ENCODE data around the gene ARL5B. TPM values are rescaled to one million over a fixed set of nuclear protein-coding genes. Genes with fewer than 3 reads are reported as not detected.
"Not testable (repeated sequence)": the region's sequence is repeated elsewhere in the genome, so short reads cannot be mapped to it uniquely, and the experiment has no call there.

The ARL5B gene
- total RNA-seq (2014; rRNA removed; shearing (Covaris generic); ENCODE audit: low replicate concordance) = 5.8 and 12.8 TPM in 2 replicates

DNA sequence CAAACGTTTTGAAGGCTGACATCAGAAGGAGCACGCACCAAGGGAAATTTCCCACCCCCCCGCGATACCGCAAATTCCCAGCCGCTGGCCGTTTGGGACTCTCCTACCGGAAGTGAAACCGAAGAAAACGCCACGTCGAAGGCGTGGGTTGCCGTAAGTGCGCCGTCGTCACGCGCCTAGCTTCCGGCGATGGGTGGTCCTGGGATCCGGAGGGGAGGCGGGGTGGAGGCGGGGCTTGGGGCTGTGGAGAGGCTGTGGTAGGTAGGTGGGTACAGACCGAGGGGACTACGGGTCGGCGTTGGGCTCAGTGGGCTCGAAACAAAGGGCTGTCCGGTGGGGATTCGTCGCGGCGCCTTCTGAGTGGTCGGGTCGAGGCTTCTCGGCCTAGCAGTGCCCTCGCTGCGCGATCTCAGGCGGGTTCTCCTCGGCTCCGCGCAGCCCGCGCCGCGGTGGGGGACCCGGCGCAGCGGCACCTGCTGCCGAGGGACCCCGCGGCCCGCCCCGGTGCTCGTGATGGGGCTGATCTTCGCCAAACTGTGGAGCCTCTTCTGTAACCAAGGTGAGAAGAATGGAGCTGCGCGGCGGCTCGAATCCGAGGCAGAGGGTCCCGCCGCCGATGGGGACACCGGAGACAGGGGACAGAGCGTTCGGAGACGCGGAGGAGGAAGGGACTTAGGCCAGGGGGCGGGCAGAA is at the start of gene ARL5B:
ARL5B (plus strand) TSS at position 307 of the 694 bp plus-strand sequence; CDS start at position 514, 207 bp downstream.
- Histone ChIP-seq H3K36me3 (no peaks in the 10 kb centered on the region; the same call in 1 of the 2 replicates), H3K9me3 (no peaks in the 10 kb centered on the region), H3K27me3 (no peaks in the 10 kb centered on the region), H3K4me3 (peak within 1 kb of the TSS; percentile 75)
- DNase-seq = peak; percentile 97

GRCh38 chr10:18610517-18610916 is 48.7 kb upstream of the ARL5B start:
- Histone ChIP-seq H3K4me3 (no peak overlapping the region), H3K27me3 (no peaks in the 10 kb centered on the region), H3K36me3 (peaks cover 7% of the 10 kb centered on the region; the same call in 1 of the 2 replicates), H3K9me3 (no peaks in the 10 kb centered on the region)
- peak; percentile 15 for DNase-seq

- H3K9me3 ChIP-seq = no peaks in the 10 kb centered on the region
- H3K4me3 ChIP-seq = no peak overlapping the region
- peaks cover 6% of the 10 kb centered on the region for H3K36me3 ChIP-seq
- H3K27me3 ChIP-seq = no peaks in the 10 kb centered on the region
- no peak for DNase-seq
Observed at GRCh38 chr10:18611168-18611567, 48.1 kb upstream of the ARL5B start.

GRCh38 chr10:18615618-18616017 is 43.6 kb upstream of the ARL5B start:
- no peak for DNase-seq
- Histone ChIP-seq H3K27me3 (no peaks in the 10 kb centered on the region), H3K4me3 (no peak overlapping the region), H3K9me3 (no peaks in the 10 kb centered on the region), H3K36me3 (peaks cover 5% of the 10 kb centered on the region; the same call in 1 of the 2 replicates)

GRCh38 chr10:18616337-18616736 is 42.9 kb upstream of the ARL5B start:
- no peak for DNase-seq
- no peaks in the 10 kb centered on the region for H3K9me3 ChIP-seq
- no peaks in the 10 kb centered on the region for H3K27me3 ChIP-seq
- peaks cover 6% of the 10 kb centered on the region for H3K36me3 ChIP-seq
- no peak overlapping the region for H3K4me3 ChIP-seq

DNA sequence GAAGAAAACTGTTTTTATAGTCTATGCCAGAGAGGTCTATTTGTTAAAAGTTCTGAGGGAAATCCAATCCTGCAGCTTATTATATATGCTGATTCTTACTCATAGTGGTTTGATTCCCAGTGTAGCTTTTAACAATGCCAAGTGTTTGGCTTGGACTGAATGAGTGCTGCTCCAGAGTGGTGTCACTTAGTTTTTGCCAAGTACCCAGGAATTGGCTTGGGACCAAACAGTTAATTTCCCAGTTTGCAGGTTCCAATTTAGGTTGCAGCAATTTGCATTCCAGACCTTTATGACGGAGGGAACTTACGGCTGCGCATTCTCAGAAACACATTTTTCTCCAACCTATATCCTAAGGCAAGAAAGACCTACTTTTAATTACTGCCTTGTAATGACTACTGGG is 40.2 kb upstream of the ARL5B start:
- peak; percentile 12 for DNase-seq
- Histone ChIP-seq H3K4me3 (no peak overlapping the region), H3K9me3 (no peaks in the 10 kb centered on the region), H3K27me3 (no peaks in the 10 kb centered on the region), H3K36me3 (peaks cover 6% of the 10 kb centered on the region)

- H3K27me3 ChIP-seq = no peaks in the 10 kb centered on the region
- H3K4me3 ChIP-seq = no peak overlapping the region
- DNase-seq = no peak
- peaks cover 6% of the 10 kb centered on the region for H3K36me3 ChIP-seq
- H3K9me3 ChIP-seq = no peaks in the 10 kb centered on the region
Observed at GRCh38 chr10:18620856-18621255, 38.4 kb upstream of the ARL5B start.

DNA sequence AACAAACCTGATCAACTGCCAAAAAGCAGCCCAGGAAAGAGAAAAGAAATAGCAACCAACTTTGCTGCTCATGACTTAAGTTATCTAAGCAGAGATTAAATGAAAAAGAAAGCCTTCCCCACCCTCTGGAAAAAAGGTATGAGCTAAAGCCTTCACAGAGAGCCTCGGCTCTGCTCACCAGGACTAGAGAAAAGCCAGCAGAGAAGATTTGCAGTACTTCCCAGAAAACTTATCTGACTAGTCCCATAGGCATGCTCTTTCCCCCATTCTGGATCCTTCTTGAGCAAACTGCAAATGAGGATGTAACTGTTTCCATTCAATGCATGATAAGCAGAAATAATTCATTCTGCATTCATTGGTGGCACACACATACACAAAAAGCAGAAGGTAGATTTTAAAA is 35.6 kb upstream of the ARL5B start:
- DNase-seq = not testable (repeated sequence)

DNA sequence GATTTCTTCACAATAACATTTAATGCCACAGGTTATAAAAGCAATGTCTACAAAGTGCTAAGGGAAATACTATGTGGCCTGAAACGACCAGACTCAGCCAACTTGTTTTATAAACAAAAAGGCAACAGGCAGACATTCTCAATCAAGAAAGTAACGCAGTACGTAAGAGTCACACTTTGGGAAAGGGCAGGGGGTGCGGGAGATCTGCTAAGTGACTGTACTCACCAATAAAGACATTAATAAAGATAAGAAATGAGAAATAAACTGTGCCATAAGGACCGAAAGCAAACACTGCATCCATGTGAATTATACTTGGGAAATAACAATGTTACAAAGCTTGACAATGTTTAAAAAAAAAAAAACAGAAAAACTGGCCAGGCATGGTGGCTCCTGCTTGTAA is 33.3 kb upstream of the ARL5B start:
- DNase-seq = no peak
- no peaks in the 10 kb centered on the region for H3K9me3 ChIP-seq
- H3K27me3 ChIP-seq = no peaks in the 10 kb centered on the region
- no peak overlapping the region for H3K4me3 ChIP-seq
- H3K36me3 ChIP-seq = peaks cover 3% of the 10 kb centered on the region; the same call in 1 of the 2 replicates

More for the DNA sequence above, 35.6 kb upstream of the ARL5B start:
- H3K36me3 ChIP-seq, H3K9me3 ChIP-seq, H3K27me3 ChIP-seq, H3K4me3 ChIP-seq: not testable (repeated sequence)

DNA sequence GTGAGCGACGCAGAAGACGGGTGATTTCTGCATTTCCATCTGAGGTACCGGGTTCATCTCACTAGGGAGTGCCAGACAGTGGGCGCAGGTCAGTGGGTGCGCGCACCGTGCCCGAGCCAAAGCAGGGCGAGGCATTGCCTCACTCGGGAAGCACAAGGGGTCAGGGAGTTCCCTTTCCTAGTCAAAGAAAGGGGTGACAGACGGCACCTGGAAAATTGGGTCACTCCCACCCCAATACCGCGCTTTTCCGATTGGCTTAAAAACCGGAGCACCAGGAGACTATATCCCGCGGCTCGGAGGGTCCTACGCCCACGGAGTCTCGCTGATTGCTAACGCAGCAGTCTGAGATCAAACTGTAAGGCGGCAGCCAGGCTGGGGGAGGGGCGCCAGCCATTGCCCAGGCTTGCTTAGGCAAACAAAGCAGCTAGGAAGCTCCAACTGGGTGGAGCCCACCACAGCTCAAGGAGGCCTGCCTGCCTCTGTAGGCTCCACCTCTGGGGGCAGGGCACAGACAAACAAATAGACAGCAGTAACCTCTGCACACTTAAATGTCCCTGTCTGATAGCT is 31.7 kb upstream of the ARL5B start:
- not testable (repeated sequence) for H3K27me3 ChIP-seq, H3K9me3 ChIP-seq, H3K36me3 ChIP-seq
- H3K4me3 ChIP-seq = peak overlapping the region; percentile 47
- DNase-seq = peak; percentile 75

- not testable (repeated sequence) for H3K9me3 ChIP-seq, H3K4me3 ChIP-seq, H3K27me3 ChIP-seq, H3K36me3 ChIP-seq, DNase-seq
Observed at GRCh38 chr10:18632500-18632899, 26.7 kb upstream of the ARL5B start.

GRCh38 chr10:18635995-18636394 is 23.2 kb upstream of the ARL5B start:
- Histone ChIP-seq H3K27me3 (no peaks in the 10 kb centered on the region), H3K4me3 (no peak overlapping the region), H3K9me3 (no peaks in the 10 kb centered on the region), H3K36me3 (peaks cover 6% of the 10 kb centered on the region)
- DNase-seq = no peak

- not testable (repeated sequence) for DNase-seq, H3K36me3 ChIP-seq, H3K4me3 ChIP-seq, H3K9me3 ChIP-seq, H3K27me3 ChIP-seq
Observed at GRCh38 chr10:18637400-18637799, 21.8 kb upstream of the ARL5B start.

- not testable (repeated sequence) for H3K36me3 ChIP-seq, H3K4me3 ChIP-seq, H3K27me3 ChIP-seq, H3K9me3 ChIP-seq, DNase-seq
Observed at GRCh38 chr10:18639719-18640118, 19.5 kb upstream of the ARL5B start.

DNA sequence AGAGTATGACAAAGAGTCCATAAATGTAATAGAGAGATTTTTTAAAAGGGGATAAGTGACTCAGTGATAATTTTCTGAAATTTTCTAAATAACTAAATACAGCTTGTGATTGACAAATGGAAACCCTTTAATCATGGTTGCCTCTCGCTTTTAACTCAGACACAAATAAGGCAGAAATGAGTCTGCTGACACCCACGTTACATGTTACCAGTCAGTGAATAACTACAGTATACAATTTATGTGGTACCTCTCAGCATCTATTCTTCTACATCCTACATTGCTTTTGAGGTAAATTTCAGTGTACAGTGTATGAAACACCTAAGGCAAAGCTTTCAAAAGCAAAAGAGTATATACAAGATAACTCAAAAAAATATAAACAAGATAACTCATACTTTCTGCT is 12.1 kb upstream of the ARL5B start:
- peaks cover 3% of the 10 kb centered on the region for H3K36me3 ChIP-seq
- no peak overlapping the region for H3K4me3 ChIP-seq
- no peaks in the 10 kb centered on the region for H3K27me3 ChIP-seq
- DNase-seq = no peak
- H3K9me3 ChIP-seq = no peaks in the 10 kb centered on the region

- no peaks in the 10 kb centered on the region for H3K27me3 ChIP-seq
- no peak overlapping the region for H3K4me3 ChIP-seq
Observed at GRCh38 chr10:18647945-18648344, 11.3 kb upstream of the ARL5B start.

GRCh38 chr10:18649364-18649959 is 9.8 kb upstream of the ARL5B start:
- no peaks in the 10 kb centered on the region for H3K36me3 ChIP-seq
- H3K27me3 ChIP-seq = no peaks in the 10 kb centered on the region
- no peak for DNase-seq
- peak overlapping the region; percentile 70 for H3K4me3 ChIP-seq
- no peaks in the 10 kb centered on the region for H3K9me3 ChIP-seq

More at GRCh38 chr10:18647945-18648344, 11.3 kb upstream of the ARL5B start:
- no peak for DNase-seq
- H3K9me3 ChIP-seq = no peaks in the 10 kb centered on the region
- H3K36me3 ChIP-seq = no peaks in the 10 kb centered on the region
